AG09319 (cell line): ENCODE results near the gene SLC22A6.

Experiments used
- DNase-seq: peaks from one replicate; pipeline ENCODE4 v3.0.0-alpha.2; 2010; ENCODE audit warnings: low read depth; ENCODE audit errors: extremely low read depth
- TF ChIP-seq, protein P1 (sequence below): IDR thresholded peaks from 2 replicates; pipeline ENCODE4 v1.5.1; 2011; ENCODE audit warnings: low read depth, mild to moderate bottlenecking, inconsistent platforms, low read length, moderate library complexity

The SLC22A6 gene

DNA sequence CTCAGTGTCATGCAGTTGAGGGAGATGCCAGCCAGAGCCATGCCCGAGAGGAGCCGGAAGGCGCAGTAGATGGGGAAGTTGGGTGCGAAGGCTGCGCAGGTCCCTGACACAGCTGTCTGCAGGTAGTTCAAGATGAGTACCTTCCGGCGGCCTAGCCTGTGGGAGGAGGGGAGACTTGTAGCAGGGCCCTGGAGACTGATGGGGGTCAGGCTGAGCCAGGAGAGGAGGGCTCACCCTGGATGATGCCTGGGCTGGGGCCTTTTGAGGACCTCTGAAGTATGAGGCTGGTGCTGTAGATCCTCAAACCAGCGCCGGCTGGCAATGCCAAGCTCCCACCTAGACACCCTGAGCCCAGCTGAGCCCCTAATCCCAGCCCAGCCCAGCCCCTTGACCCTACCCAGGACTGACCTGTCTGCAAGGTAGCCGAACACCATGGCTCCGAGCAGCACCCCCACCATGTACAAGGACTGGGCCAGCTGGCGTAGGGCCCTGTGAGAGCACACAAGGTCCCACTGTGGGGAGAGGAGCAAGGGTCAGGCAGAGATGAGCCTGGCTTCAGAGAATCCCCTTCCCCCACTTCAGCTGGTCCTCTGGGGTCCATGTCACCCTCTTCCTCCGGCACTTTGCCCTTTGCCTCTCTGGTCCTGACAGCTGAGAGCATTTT lies 1.1 kb downstream of the SLC22A6 start:
- no peak for DNase-seq
- TF ChIP-seq, protein P1, sequence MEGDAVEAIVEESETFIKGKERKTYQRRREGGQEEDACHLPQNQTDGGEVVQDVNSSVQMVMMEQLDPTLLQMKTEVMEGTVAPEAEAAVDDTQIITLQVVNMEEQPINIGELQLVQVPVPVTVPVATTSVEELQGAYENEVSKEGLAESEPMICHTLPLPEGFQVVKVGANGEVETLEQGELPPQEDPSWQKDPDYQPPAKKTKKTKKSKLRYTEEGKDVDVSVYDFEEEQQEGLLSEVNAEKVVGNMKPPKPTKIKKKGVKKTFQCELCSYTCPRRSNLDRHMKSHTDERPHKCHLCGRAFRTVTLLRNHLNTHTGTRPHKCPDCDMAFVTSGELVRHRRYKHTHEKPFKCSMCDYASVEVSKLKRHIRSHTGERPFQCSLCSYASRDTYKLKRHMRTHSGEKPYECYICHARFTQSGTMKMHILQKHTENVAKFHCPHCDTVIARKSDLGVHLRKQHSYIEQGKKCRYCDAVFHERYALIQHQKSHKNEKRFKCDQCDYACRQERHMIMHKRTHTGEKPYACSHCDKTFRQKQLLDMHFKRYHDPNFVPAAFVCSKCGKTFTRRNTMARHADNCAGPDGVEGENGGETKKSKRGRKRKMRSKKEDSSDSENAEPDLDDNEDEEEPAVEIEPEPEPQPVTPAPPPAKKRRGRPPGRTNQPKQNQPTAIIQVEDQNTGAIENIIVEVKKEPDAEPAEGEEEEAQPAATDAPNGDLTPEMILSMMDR, result no peak

DNA sequence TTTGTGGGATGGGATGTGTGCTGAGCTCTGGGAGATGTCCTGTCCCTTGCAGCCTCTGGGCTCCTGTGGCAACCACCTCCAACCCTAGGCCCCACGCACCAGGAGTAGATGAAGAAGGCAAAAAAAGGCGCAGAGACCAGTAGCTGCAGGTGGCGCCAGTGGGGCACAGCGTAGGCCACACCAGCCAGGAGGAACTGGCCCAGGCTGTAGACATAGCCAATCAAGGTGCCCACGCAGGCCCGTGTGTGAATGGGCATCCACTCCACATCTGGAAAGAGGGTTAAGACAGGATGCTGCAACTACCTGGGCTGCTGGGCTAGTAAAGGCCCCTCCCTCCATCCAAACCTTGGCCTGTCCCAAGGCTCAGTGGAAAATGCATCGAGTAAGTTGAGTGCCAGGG lies 3.0 kb downstream of the SLC22A6 start:
- no peak for DNase-seq
- TF ChIP-seq, protein P1, result no peak

DNA sequence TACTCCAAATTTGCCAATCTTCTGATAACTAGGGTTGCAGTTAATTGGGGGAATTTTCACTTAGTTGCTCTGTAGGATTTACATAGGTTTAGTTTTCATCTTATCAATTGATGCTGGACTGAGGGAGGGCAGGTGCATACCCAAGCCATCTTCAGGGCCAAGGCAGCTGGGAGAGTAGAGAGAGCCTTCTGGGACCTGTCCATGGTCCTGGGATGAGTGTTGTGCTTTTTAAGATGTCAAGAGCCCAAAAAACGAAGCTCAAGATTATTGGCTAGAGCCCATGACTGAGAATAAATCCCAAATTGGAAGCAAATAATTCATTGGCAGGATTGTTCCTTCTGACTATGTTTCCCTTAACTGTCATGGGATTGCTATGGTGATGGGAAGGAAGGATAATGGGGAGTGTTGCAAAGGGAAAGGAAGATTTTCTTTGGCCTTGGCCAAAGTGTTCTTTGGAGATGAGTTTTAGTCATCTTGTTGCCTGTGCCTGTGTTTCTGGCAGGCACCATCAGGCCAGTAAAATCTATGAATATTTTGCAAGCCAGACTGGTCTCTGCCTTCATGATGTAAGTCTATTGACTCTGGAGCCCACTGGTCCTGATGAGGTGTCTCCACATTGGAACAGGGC lies 4.5 kb downstream of the SLC22A6 start:
- DNase-seq, result no peak
- TF ChIP-seq, protein P1, result no peak

DNA sequence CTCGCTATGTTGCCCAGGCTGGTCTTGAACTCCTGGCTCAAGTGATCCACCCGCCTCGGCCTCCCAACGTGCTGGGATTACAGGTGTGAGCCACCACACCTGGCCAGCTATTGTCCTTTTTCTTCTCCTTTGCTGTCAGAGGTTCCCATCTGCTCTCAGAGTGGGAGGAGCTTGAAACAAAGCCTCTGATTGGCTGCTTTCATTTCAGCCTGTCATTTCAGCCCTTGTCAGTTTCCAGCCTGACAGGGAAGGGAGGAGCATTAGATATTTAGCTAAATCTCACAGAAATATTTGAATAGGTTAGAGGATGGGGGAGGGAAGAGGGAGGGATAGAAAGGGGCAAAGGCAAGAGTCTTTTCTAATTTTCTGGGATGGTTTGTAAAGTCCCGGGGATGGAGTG lies 8.7 kb downstream of the SLC22A6 start:
- TF ChIP-seq, protein P1, result no peak
- DNase-seq, result no peak

DNA sequence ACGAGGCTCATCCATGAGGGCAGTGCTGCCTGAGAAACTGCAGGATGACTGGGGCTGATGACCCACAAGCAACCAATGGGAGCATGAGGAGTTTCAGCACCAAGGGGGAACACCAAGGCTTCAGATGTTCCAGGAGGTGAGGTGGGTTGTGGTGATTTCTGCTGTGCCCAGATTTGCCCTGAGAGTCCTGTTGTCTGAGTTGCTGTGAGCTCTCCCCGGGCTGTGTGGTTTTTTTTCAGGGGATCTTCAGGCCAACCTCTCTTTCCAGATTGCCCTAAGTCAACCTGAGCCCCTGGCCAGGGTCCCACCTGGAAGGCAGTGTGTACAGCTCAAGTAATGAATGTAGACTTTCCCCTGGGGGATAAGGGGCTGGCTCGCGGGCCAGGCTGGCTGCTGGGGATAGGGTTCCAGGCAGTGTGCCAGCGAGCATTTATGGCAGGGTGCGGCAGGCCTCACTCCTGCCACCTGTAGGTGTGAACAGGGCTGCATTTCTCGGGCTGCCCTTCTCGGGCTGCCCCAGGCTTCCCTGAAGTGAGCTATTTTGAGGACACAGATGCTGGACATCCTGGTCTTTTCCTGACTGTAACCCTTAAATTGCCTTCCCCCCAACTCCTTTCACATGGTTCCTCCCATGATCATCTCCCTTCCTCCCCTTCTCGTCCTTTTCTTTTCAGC lies 9.8 kb downstream of the SLC22A6 start:
- TF ChIP-seq, protein P1, result peak; percentile 16
- DNase-seq, result no peak

GRCh38 chr11:62965574-62965973 lies 19.2 kb downstream of the SLC22A6 start:
- DNase-seq, result no peak
- TF ChIP-seq, protein P1, result no peak

DNA sequence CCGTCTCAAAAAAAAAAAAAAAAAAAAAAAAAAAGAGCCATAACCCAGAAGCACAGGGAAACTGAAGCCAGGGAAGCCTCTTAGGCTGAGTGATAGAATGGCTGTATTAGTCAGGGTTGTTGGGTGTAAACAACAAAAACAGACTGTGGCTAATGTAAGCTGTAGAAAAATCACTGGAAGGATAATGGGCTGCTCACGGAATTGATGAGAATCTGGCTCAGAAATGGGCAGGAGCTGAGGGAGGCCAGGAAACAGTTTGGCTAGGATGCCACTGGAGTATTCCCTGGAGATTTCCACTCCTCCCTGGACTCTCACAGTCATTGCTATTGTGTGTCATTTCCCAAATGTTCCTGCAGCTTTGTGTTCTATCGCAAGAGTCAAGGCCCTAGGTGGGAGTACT lies 22.4 kb downstream of the SLC22A6 start:
- DNase-seq, result no peak
- TF ChIP-seq, protein P1, result no peak
